NCI-H345 treated with DMSO at 0.1 percent for 48 hours (cell line): ENCODE results near the gene DNAJC16.
A peak's percentile ranks its signal among the peaks of the same experiment; 100 is the strongest.

Experiments
- DNase-seq: peaks from one replicate; lab custom pipeline; 2025; ENCODE audit not compliant: unreplicated experiment; lab: John Stamatoyannopoulos, UW

DNAJC16 gene

DNA sequence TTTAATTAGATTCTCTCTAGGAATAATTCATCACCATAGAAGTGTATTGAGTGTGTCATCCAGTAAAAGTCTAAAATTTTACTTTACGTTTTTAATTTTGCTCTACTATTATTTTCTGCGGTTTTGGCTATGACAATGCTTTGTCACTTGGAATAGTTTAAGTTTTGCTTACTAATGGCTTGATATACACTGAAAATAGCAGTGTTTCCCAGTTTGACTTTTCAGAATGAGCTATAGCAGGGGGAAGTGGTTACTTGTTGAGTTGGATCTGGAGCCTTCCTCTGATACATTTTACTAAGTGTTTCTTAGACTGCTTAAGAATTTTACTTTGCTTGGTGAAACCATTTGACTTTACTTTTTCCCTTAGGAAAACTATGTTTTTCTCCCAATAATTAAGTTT is 5.0 kb downstream of the DNAJC16 start:
- no peak for DNase-seq

DNA sequence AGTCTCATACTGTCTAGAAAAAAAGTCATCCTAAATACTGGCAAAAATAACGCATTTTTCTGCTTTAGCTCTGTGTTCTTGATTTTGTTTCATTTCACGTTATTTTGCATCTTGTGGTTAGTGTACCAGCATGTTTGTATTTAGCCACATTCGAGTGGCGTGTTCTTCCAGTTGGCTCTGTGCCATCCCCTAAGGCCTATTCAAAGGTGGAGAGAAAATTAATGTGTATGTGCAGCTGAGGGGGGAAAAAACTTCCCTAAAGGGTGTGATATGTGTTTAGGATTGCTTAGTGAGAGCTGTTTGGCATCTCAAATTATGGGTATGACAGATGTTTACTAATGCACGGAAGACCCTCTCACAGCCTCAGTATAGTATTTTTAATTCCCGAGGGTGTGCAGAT is 12.1 kb downstream of the DNAJC16 start:
- peak; percentile 40 for DNase-seq

DNA sequence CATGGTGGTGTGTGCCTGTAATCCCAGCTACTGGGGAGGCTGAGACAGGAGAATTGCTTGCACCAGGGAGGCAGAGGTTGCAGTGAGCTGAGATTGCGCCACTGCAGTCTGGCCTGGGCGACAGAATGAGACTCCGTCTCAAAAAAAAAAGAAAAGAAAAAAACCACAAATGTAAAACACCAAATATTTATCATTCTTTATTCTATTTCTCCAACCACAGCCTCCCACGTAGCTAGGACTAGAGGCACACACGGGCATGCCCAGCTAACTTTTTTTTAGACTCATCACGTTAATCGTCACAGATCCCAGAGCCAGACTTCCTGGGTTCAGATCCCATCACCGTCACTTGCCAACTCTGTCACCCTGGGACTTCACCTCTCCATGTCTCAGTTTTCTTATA is 13.5 kb downstream of the DNAJC16 start:
- no peak for DNase-seq

DNA sequence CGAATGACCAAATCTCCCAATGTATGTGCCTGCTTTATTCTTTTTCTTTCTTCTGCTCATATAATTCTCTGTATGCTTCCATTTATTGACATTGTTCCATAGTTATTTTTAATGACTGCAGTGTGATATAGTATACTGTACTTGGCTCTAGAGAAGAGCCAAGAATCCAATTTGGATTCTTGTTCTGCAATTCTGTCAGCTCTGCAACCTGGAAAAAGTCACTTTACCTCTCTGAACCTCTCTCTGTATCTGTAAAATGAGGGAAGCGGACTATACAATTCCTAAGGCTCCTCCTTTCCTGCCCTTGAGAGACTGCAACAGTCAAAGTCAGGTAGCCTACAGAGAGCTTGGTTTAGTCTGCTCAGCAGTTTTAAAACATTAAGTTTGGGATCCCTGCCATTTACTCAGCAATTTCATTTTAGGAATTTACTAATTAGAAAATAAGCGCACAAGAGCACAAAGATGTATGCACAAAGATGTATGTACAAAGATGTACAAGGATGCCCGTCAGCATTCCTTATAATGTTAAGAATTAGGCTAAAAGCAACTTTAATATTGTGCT is 14.7 kb downstream of the DNAJC16 start:
- no peak for DNase-seq

DNA sequence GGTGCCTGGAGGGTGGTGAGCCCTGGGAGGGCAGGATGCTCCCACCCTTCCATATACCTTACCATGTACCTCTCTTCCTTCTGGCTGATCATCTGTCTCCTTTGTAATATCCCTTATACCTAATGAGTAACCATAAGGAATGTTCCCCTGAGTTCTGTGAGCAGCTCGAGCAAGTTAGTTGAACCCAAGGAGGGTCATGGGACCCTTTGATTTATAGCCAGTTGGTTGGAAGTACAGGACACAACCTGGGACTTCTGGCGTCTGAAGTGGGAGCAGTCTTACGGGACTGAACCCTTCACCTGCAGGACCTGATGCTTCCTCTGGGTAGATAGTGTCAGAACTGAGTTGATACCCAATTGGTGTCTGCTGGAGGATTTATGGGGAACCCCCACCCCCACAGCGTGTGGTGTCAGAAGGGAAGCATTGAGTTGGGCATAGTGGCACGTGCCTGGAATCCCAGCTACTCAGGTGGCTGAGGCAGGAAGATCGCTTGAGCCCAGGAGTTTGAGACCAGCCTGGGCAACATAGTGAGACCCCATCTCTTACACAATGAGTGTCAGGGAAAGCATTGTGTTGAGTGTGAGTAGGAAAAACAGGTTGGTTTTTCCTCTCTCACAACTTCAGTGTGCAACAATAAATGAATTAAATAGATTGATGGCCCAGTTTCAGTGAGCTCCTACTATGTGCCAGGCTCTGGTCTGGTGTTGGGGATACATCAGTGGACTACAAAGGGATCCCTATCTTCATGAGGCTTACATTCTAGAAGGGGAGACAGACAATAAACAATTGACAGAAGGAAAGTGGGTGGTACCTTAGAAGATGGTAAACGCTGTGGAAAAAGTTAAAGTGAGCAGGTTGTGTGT is 16.0 kb downstream of the DNAJC16 start:
- no peak for DNase-seq

DNA sequence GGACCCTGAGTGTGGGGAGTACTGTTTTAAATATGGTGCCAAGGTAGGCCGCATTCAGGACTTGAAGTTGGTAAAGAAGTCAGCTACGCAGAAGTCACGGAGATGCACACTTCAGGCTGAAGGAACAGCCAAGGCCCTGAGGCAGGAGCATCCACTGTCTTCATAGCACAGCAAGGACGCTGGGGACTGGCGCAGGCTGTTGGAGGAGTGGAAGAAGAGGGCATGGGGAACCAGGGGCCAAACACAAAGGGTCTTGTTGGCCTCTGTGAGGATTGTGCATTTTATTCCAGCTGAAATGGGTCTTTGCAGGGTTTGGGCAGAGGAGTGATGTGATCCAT is 16.6 kb downstream of the DNAJC16 start:
- no peak for DNase-seq

DNA sequence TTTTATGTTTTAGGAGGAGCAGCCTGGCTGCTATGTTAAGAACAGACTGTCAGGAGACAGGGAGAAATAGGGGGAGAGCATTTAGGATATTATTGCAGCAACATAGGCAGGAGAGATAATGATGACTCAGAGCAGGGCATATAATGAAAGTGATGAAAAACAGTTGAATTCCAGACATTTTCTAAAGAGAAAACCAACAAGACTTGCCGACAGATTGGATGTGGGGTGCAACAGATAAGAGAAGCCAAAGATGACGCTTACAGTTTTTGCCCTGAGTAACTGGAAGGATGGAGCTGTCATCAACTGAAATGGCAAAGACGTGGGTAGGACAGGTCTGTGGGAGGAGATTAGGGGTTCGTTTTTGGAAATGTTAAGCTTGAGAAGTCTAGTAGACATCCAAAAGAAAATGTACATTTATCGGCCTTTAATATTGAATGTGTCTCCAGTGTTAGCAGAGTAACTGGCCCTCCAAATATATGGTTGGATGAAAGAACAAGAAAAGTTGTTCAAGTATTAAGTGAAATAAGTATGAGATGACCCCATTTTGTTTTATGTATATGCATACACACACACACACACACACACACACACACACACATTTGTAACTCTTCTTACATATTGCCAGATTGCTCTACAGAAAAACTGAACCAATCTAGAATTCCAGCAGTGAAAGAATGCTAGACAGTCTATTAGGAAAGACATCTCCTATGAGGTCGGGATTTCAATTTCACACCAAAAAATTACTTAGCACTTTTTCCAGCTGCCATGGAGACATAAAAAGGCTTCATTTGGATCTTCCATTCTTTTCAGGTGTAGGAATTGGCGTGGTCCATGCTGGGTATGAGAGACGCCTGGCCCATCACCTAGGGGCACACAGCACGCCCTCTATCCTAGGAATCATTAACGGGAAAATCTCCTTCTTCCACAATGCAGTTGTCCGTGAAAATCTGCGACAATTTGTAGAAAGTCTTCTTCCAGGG is 17.2 kb downstream of the DNAJC16 start:
- DNase-seq = no peak

DNA sequence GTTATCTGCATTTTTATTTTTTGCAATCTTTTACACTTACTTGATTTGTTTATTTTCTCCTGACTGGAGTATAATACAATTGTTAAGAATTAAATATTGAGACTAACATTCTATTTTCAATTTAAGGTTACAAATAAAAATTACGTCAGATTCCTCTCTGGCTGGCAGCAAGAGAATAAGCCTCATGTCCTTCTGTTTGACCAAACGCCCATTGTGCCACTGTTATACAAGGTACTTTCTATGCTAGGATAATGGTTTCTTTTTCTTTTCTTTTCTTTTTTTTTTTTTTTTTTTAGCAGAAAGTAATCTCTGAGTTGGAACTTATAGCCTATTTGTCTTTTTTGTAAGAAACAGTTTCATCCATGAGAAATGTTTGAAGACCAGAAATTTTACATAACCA is 20.0 kb downstream of the DNAJC16 start:
- DNase-seq = no peak

DNA sequence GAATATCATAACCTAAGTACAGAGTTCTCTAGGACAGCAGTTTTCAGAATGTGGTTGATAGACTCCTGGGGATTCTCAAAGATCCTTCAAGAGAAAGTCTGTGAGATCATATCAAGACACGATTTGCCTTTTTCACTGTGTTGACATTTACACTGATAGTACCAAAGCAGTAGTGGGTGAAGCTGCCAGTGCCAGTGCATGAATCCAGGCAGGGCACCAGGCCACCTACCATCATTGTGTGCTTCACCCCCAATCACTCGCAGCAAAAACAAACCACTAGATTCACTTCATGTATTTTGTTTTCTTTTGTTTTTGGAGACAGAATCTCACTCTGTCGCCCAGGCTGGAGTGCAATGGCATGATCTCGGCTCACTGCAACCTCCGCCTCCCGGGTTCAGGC is 23.9 kb downstream of the DNAJC16 start:
- DNase-seq = no peak

DNA sequence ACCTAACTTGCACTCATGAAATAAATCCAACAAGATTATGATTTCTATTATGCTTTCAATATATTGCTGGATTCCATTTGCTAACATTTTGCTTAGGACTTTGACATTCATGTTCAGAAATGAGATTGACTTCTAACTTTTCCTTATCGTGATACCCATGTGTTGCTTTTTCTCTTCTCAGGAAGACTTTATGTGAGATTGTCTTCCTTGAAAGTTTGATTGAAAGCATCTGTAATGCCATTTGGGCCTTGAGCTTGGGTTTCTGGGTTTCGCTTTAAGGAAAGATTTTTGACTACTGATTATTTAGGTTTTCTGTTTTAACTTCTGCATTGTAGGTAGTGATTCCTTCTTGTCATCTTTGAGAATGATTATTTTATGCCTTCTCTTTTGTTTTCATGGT is 30.4 kb downstream of the DNAJC16 start:
- no peak for DNase-seq

DNA sequence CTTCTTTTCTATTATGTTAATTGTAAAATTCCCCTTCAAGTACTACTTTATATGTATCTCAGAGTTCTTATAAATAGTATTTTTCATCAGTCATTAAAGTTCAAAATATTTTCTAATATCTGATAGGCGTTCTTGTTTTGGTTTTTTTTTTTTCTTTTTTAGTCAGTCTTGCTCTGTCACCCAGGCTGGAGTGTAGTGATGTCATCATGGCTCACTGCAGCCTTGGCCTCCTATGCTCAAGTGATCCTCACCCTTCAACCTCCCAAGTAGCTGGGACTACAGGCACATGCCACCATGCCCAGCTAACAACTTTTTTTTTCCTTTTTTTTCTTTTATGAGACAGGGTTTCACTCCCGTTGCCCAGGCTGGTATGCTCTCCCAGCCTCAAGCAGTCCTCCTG is 30.9 kb downstream of the DNAJC16 start:
- DNase-seq = no peak

DNA sequence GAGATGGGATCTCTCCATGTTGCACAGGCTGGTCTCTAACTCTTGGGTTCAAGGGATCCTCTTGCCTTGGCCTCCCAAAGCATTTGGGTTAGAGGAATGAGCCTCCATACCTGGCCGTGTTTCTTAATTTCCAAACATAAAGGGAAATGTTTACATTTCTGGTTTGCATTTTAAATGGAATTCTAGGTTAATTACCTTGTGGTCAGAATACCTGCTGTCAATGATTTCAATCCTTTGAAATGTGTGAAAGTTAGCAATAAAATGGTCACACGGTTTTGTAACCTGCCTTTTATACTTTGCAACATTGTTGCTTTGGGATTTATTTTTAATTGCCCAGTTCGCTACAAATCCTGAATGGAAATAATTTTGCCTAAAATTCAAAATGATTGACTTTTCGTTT is 31.9 kb downstream of the DNAJC16 start:
- DNase-seq = no peak

DNA sequence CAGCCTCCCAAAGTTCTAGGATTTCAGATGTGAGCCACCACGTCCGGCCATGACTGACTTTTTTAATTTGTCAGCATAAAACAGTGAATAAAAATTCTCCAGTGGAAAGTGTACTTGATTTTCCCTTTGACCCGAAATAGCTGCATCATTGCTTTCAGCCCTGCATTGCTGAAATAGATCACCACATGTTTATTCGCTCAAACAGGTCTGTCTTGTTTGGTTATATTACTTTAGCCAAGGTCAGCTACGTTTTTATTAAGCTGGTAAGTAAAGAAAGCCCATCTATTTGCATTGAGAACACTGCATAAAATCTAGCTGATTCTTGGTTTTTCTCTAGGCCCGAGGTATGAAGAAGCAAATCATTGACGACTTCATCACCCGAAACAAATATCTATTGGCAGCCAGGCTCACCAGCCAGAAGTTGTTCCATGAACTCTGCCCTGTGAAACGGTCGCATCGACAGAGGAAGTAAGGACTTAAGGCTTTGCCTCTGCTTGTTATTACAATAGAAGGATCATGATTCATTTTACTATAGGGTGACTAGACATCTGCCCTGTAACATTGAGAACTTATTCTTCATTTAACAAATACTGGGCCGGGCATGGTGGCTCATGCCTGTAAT is 32.7 kb downstream of the DNAJC16 start:
- no peak for DNase-seq

DNA sequence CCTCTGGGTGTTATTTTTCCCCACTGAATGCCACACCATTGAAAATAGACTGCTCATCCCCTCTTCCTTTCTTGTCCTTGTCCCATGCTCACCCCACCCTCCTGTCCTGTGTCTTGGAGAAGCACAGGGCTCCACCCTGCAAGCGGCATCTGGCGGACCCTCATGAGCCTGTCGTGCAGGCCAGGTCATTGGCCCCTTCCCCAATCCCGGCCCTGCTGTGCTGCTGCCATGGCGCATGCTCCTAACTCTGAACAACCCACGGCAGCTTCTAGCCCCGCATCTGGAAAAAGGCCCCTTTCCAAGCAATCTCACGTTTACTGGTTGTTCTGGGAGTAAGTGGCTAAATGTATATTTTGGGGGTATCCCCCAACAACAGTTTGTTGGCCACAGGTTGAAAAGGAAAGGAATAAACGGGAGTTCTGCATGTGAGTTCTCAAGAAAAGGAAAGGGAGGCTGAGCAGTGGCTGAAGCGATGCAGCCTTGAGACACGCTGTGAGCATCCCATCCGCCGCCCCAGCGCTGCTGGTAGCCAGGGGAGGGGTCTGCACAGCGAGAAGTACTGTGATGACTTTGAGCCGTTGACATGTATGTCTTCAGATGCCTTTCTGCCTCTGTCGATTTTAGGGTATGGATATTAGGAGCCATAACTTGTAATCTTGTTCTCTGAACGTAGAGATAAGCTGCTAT is 41.9 kb downstream of the DNAJC16 start:
- DNase-seq = no peak

DNA sequence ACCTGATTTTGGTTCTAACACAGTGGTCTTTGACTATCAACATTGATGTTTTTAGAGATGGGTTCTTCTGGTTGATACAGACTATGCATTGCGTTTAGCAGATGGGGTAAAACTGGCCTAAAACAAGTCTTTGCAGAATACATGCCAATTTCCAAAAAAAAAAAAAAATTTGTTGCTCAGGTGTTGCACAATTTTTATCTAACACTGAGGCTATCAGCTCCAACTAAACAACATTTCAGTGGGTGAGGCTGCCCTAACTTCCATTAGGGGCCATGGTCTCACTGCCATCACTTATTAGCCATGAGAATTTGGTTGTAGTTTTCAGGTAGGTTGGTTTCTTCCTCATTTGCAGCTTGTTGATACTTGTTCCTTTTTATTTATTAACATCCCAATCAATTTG is 44.2 kb downstream of the DNAJC16 start:
- no peak for DNase-seq

DNA sequence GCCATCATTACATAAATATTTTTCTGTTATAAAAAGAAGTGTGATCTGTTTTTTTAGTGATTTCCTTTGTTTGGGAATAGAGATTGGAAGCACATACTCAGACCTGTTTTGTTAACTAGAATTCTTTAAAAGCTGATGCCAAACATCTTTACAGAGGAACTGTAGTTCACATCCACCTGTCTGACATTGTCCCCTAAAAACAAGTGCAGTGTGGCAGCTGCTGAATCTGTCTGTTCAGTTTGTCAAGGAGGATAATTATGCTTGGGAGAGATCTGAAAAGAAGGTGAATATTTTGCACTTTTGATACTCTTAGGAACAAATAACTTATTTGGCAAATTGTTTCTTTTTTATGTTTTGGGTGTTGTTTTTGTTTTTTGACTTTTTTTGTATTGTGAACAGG is 44.6 kb downstream of the DNAJC16 start:
- no peak for DNase-seq

DNA sequence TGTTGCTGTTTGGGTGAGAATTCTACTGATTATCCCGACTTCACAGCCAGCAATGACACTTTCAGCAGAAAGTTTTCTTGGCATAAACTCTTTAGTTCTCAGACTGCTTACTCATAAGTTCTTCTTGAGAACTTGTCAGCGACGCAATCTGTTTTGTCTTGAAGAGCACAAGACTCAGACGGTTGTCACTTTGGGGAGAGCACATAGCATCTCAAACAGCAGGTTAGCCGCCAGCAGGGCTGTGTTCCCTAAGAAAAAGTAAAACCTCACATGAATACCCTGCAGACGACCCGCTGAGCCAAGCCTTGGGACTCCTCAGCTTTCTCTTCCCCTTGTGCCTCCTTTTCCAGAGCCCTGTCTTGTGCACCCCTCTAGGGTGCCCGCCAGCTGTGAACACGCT is 46.8 kb downstream of the DNAJC16 start:
- DNase-seq = no peak

DNA sequence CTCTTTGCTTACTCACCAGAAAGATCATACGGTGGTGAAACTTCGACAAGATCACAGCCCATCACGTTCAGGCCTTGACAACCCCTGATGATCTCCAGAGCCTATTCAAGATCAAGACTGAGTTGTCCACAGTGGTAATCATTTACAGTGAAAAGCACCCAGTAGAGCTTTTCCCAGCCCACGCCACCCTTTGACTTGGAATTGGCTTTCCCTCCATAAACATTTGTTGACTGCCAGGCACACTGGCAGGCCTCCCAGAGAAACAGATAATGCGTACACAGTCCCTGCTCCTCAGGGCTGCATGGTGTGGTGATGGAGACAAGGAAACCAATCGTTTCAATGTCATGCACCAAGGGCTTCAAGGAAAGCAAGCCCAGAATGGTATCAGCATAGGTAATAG is 48.1 kb downstream of the DNAJC16 start:
- no peak for DNase-seq

DNA sequence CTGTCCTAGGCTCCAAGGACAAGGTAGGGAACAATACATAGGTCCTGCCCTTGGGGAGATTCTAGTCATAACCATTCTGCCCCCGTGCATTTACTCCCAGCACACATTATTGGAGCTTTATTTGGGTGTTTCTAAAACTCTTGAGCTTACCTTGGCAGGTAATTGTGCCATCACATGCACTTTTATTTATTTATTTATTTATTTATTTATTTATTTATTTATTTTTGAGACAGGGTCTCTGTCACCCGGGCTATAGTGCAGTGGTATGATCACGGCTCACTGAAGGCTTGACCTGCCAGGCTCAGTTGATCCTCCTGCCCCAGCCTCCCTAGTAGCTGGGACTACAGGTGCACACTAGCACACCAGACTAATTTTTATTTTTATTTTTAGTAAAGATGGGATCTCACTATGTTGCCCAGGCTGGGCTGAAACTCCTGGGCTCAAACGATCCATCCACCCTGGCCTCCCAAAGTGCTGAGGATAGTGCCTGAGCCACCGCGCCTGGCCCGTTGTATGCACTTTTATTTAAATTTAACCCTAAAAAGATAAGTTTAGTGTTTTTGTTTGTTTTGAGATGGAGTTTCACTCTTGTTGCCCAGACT is 49.0 kb downstream of the DNAJC16 start:
- no peak for DNase-seq

DNA sequence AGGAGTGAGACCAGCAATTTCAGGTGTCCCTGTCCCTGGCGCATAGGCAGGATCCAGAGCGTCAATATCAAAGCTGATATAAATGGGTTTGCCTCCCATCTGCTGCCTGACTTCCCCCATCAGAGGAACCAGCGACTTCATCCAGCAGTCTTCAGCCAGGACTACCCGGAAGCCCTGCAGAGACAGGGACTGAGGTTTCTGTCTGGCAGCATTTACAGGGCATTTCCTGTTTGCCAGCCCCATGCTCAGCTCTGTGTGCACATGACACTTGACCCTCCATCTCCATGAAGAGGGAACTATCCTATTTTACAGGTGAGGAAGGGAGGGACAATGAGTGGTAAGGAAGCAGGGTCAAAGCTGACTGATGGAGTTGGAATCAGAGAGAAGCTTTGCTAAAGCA is 51.0 kb downstream of the DNAJC16 start:
- DNase-seq = no peak
